GM21619 (cell line): Measurements from ENCODE around the gene SUFU.
"Not testable (repeated sequence)": the region's sequence is repeated elsewhere in the genome, so short reads cannot be mapped to it uniquely, and the experiment has no call there.

ENCODE experiments used
- ATAC-seq: cut with Tn5 transposase; IDR thresholded peaks from one replicate; pipeline ENCODE4 v1.9.1; 2021; ENCODE audit not compliant: unreplicated experiment

Gene SUFU

DNA sequence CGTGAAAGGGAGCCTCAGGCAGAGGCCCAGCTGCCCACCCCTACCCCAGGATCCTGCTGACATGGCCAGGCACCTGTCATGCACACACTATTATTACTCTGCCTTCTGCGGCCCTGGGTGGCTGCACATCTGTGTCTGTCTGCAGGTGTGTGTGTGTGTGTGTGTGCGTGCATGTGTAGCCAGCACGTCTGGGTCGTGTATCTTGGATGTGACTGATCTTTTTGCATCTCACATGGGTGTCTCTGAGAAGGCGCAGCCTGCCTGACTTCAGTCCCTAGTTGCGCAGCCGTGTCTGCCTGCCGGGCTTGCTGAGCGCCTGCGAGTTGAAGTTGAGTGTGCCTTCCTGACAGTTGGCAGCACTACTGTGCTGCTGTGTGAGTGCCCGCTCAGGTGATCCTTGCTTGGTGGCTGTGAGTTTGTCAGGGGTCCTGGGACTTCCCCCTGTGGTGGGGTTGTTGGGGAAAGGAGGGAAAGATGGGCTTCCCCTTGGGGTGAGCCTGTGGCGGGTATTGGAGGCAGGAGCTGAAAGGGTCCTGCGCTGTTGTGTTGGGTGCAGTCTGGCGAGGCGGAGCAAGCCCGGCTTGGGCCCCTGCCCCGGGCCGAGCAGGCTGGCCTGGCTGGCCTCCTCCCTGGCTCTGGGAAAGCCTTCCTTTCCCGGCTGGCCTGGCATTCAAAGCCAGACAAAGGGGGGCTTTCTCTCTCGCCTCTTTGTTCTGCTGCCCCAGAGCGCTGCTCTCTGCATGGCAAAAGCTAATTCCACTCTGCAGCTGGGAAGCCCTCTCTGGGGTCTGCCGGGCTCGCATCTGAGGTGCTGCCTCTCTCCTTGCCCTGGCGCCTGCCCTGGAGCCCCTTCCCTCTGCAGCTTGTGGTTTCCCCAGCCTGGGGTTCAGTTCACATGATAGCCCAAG is 145.4 kb downstream of the SUFU start:
- no peak for ATAC-seq

DNA sequence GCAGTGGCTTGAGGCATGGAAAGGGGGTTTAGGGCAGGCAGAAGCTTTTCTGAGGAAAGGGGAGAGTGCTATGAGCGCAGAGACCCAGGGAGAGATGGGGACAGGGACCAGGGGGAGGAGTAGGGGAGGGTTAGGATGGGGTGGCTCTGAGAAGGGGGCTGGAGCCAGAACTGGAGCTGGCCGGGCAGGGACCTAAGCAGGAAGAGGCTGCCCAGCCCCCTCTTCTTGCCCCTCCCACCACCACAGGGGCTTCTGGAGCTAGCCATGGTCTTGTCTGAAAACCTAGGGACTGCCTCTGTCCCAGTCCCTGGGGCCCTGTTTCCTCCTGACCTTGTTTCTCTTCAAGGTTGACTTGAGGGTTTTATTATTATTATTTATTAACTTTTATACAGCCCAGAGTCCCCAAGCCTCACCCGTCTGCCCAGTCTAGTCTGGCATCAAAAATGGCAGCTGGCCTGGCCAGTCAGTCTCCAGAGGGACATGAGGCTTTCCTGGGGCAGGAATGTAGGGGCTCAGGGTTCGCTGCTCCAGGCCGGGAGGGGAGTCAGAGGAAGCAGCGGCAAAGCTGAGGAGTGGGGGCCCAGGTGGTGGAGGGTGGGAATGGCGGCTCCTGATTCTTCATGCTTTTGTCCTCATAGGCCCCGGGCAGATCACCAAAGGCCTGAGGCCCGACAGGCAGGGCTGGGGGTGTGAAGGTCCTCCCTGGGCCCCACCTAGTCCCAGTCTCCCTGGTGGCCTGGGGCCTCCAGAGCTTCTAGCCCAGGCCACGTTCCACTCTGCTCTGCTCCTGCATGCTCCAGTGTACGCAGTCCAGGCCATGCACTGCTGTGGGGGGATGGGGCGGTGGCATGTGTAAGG is 146.3 kb downstream of the SUFU start:
- ATAC-seq: no peak

- ATAC-seq: no peak
Observed at GRCh38 chr10:102650655-102651454, 147.1 kb downstream of the SUFU start.

- ATAC-seq: no peak
Observed at GRCh38 chr10:102651455-102652169, 147.8 kb downstream of the SUFU start.

DNA sequence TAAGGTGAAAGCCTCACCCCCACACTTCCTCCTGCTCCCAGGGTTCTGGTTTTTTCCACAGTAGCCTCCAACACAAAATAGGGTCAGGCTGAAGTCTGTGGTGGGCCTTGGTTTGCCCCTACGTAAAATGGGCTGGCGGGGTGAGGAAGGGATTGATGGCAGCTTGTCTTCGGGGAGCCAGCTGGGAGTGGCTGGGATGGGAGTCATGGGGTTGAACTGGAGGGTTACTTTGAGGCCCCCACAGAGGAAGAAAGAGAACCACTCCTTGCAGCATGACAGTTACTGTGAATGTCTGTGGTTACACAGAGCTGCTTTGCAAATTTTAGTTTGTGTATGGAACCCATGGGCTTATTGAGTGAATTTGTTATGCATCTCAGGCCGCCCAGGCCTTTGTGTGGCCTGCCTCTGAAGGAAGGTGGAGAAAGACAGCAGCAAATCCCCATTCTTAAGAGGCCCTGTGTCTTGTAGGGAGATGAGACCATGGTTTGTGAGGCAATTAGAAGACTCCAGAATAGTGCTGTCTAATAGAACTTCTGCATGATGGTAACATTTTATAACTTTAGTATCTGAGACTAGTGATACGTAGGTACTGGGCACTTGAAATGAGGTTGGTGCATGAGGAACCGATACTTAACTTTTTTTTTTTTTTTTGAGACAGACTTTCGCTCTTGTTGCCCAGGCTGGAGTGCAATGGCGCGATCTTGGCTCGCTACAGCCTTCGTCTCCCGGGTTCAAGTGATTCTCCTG is 148.6 kb downstream of the SUFU start:
- ATAC-seq: peak; percentile 34

DNA sequence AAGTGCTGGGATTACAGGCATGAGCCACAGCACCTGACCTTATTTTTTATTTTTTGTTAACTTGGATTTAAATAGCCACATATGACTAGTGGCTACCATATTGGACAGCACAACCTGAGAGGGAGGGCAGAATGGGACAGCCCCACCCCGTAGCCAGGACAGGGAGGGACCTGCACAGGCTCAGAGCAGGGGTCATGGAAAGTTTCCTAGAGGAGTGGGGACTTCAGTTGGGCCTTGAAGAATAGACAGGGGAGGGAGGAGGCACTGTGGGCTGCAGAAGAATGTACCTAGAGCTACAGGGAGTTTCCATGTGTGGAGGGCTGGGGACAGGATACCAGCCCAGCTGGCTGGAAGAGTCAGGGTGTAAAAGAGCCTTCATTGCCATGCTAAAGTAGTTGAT is 149.3 kb downstream of the SUFU start:
- ATAC-seq: no peak

GRCh38 chr10:102654566-102654965 is 150.8 kb downstream of the SUFU start:
- no peak for ATAC-seq

GRCh38 chr10:102654969-102655368 is 151.2 kb downstream of the SUFU start:
- ATAC-seq: no peak

DNA sequence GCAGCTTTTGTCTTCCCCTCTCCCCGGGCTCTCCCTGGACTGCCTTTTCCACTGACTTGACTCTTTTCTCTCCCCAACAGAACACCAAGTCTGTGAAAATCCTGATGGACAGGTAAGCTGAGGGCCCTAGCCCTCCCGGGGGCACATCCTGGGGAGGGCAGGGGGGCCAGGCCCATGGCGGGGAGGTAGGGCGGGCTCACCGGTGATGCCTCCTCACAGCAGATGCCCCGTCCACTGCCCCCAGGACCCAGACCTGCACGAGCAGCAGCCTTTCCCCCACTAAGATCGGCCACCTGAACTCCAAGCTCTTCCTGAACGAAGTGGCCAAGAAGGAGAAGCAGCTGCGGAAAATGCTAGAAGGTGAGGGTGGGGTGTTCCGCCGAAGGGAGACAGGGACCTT is 152.3 kb downstream of the SUFU start:
- no peak for ATAC-seq

GRCh38 chr10:102656791-102657371 is 153.1 kb downstream of the SUFU start:
- ATAC-seq: no peak

DNA sequence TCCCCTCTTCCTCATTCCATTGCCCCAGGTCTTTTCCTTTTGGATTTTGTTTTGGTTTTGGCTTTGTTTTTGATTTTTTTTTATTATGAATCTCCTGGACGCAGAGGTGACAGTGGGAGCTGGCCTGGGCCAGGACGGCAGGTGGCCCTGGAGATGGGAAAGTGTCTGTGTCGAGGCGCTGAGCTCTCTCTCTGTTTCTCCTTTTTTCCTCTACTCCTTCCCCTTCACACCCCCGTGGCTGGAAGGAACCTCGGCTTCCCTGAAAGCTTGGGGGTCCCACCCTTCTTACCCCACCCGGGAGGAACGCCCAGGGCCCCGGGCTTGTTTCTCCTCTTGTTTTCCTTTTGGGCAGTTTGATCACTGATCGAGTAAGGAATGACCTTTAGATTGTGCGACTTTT is 153.7 kb downstream of the SUFU start:
- ATAC-seq: no peak

DNA sequence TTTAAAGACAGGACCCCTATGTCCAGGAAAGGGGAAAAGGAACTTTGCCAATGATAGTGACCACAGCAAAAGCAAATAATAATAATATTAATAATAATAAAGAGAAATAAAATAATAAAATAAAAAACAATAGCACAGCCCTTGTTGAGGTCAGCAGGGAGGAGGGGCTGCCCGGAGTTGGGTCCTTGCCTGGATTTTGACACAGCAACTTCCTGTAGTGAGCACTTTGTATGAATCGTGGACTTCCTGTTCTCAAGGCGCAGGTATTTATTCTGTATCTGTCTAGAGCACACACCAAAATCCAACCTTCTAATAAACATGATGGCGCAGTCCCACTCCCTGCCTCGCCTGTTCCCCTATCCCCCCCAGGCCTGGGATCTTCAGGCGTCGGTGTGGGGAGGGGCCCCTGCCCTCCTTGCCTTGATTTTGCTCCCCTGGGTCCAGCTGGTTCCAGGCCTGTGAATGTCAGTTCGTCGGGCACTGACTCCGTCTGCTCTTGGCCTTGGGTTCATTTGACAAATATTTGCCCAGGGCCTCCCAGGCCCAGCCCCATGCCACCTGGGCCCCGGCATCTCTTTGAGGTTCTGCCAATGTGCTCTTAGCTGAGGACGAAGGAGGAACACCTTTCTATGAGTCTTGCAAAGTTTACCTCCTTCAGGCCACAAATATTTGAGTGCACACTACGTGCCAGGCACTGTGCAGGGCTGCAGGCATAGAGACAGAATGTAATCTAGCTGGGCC is 154.4 kb downstream of the SUFU start:
- ATAC-seq: no peak

GRCh38 chr10:102658802-102659201 is 155.0 kb downstream of the SUFU start:
- no peak for ATAC-seq

- peak; percentile 79 for ATAC-seq
Observed at GRCh38 chr10:102660888-102661657, 157.3 kb downstream of the SUFU start.

DNA sequence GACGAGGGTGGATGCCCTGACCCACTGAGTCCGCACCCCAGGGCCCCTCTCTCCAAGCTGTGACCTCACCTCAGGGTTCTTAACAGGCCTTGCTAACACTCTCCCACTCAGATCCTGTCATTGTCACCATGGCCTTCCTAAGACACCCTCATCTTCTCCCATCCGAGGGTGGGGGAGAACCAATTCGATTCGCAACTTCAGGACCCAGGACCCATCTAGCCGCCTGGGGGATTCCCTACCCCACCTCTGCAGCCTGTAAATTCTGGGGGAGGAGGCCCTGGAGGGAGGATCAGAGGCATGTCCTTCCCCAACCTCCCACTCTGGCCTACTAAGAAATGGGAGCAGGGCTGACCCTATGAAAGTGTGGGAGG is 157.9 kb downstream of the SUFU start:
- peak; percentile 27 for ATAC-seq

- no peak for ATAC-seq
Observed at GRCh38 chr10:102665904-102666509, 162.2 kb downstream of the SUFU start.

DNA sequence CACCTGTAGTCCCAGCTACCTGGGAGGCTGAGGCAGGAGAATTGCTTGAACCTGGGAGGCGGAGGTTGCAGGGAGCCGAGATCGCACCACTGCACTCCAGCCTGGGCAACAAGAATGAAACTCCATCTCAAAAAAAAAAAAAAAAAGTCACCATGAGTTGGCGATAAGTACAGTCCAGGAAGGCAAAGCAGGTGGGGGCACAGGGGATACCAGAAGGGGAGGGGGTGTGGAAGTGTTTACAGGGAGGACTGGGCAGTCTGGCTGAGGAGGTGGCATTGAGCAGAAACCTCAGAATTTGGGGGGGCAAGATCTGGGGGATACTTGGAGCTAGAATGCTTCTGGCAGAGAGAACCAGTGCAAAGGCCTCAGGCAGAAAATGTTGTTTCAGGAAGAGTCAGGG is 163.6 kb downstream of the SUFU start:
- not testable (repeated sequence) for ATAC-seq
